ENCODE measurements around the gene PDCD10.

The PDCD10 gene

GRCh38 chr3:167735233-167736138, 794 bp upstream of the PDCD10 start, which contains the start of gene SERPINI1 (continued):
- no peak for TF ChIP-seq AEBP2 (tag by site-specific recombination; IDR thresholded peaks at IDR 0.05; ENCODE audit: borderline replicate concordance)
- TF ChIP-seq GFI1B (tag by site-specific recombination; IDR thresholded peaks at IDR 0.05): no peak
- TF ChIP-seq ZNF843 (tag by site-specific recombination; IDR thresholded peaks at IDR 0.05): no peak
- no peak for TF ChIP-seq ELK4 (IDR thresholded peaks at IDR 0.05; ENCODE audit: borderline replicate concordance, low read depth, low read length)
- no peak for TF ChIP-seq ZNF704 (tag by site-specific recombination; IDR thresholded peaks at IDR 0.05)
- no peak for TF ChIP-seq ZNF114 (tag by site-specific recombination; IDR thresholded peaks at IDR 0.05)
- peak; percentile 57; the same call in 1 of the 2 replicates for TF ChIP-seq ZBTB10 (tag by site-specific recombination; IDR thresholded peaks at IDR 0.05)
- TF ChIP-seq ZNF184 (tag by site-specific recombination; IDR thresholded peaks at IDR 0.05): no peak
- no peak for TF ChIP-seq BCL11A (tag by site-specific recombination; IDR thresholded peaks at IDR 0.05; ENCODE audit: low read depth)
- TF ChIP-seq ZNF239 (tag by site-specific recombination; IDR thresholded peaks at IDR 0.05): no peak
- 0 out of 2 replicates have a peak, but pooled peaks have one; percentile 12 for TF ChIP-seq INSM2 (tag by site-specific recombination; IDR thresholded peaks at IDR 0.05)
- TF ChIP-seq ZBTB20 (tag by site-specific recombination; IDR thresholded peaks at IDR 0.05): peak; percentile 93
- no peak for TF ChIP-seq BCL6B (tag by site-specific recombination; IDR thresholded peaks at IDR 0.05)
- TF ChIP-seq ZEB2 (tag by site-specific recombination; IDR thresholded peaks at IDR 0.05): peak; percentile 94
- TF ChIP-seq ZNF148 (tag by site-specific recombination; IDR thresholded peaks at IDR 0.05; ENCODE audit: borderline replicate concordance): no peak
- peak; percentile 16; the same call in 1 of the 2 replicates for TF ChIP-seq KLF1 (tag by site-specific recombination; IDR thresholded peaks at IDR 0.05)
- TF ChIP-seq ZBTB17 (tag by site-specific recombination; IDR thresholded peaks at IDR 0.05): peak; percentile 94
- no peak for TF ChIP-seq OSR2 (tag by site-specific recombination; IDR thresholded peaks at IDR 0.05)
- no peak for TF ChIP-seq ZNF776 (tag by site-specific recombination; IDR thresholded peaks at IDR 0.05; ENCODE audit: borderline replicate concordance)
- no peak for TF ChIP-seq SALL2 (tag by site-specific recombination; IDR thresholded peaks at IDR 0.05; ENCODE audit: borderline replicate concordance)
- no peak for TF ChIP-seq SETDB1 (IDR thresholded peaks at IDR 0.05; ENCODE audit: insufficient read length, low read length)
- TF ChIP-seq ZFP37 (tag by site-specific recombination; IDR thresholded peaks at IDR 0.05): 0 out of 2 replicates have a peak, but pooled peaks have one; percentile 31
- TF ChIP-seq MZF1 (tag by site-specific recombination; IDR thresholded peaks at IDR 0.05; ENCODE audit: borderline replicate concordance): no peak
- no peak for TF ChIP-seq ZNF292 (tag by site-specific recombination; IDR thresholded peaks at IDR 0.05; ENCODE audit: borderline replicate concordance, low read depth)
- TF ChIP-seq ZBTB8A (tag by site-specific recombination; IDR thresholded peaks at IDR 0.05): no peak; the same call in none of the 2 replicates
- no peak for TF ChIP-seq ZNF121 (tag by site-specific recombination; IDR thresholded peaks at IDR 0.05)
- no peak for TF ChIP-seq ZNF266 (tag by site-specific recombination; IDR thresholded peaks at IDR 0.05; ENCODE audit: low read depth)
